Measurements from ENCODE around the gene TLCD5. TPM values are rescaled to one million over a fixed set of nuclear protein-coding genes. Genes with fewer than 3 reads are reported as not detected.

Gene TLCD5
- total RNA-seq, 2 donors from 2014 or later = 0.62 to 1.3 TPM

- Histone ChIP-seq H3K27me3 (no peaks in the 10 kb centered on the region), H3K9ac (ENCODE audit: low read depth in 2 of 2, low read length in 2 of 2) (peak overlapping the region; percentile 79 to 98), H3K4me3 (peak overlapping the region; percentile 96), H3K27ac (peak overlapping the region; percentile 96), H3K9me3 (no peaks in the 10 kb centered on the region), H3K4me1 (peaks cover 8% of the 10 kb centered on the region), H3K36me3 (no peaks in the 10 kb centered on the region)
- DNase-seq = peak; percentile 38
- intact Hi-C loops (cut with DNase I) = loop anchor here (10.0 kb wide), 2 partner anchors 97 to 347 kb away; no protein-coding TSS in a partner anchor
- no peak for TF ChIP-seq CTCF (IDR thresholded peaks at IDR 0.05)
Measured at GRCh38 chr11:120337355-120338106, 12.4 kb downstream of the TLCD5 start.

GRCh38 chr11:120338107-120338933 is 13.2 kb downstream of the TLCD5 start:
- peaks cover 9% of the 10 kb centered on the region for H3K4me1 ChIP-seq
- TF ChIP-seq CTCF (IDR thresholded peaks at IDR 0.05) = no peak
- no peak for DNase-seq
- intact Hi-C loops (cut with DNase I) = loop anchor here (10.0 kb wide), 2 partner anchors 96 to 346 kb away; no protein-coding TSS in a partner anchor
- H3K36me3 ChIP-seq = no peaks in the 10 kb centered on the region
- peak overlapping the region; percentile 96 for H3K4me3 ChIP-seq
- H3K27ac ChIP-seq = peak overlapping the region; percentile 96
- peak overlapping the region; percentile 44 to 98 for H3K9ac ChIP-seq (ENCODE audit: low read depth in 2 of 2, low read length in 2 of 2)
- no peaks in the 10 kb centered on the region for H3K9me3 ChIP-seq
- H3K27me3 ChIP-seq = no peaks in the 10 kb centered on the region

DNA sequence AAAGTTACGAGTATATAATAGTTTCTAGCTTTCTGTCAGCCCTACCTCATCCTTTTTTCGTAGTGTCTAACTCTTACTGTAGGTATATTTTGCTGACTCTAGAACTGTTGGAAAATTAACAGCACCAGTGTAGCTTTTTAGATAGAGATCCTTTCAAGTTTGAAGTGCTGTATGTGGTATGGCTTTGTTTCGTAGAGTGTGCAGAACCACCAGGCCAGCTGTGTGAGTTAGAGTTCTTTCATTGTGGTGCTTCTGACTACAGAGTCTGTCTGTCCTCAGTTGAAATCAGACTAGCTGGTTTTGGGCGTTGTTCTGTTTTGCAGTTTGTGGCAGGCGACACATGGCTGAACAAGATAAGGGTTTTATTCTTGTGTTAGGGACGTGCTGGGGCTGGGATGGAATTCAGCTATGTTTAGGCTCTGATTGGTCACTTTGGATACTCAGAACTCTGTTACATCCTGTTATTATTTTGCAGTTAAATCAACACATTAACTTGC is 14.3 kb downstream of the TLCD5 start:
- Histone ChIP-seq H3K27ac (peak overlapping the region; percentile 53), H3K9ac (ENCODE audit: low read depth in 2 of 2, low read length in 2 of 2) (peak overlapping the region in 1 of 2 donors; percentile 13), H3K27me3 (no peaks in the 10 kb centered on the region), H3K4me1 (peaks cover 14% of the 10 kb centered on the region), H3K9me3 (no peaks in the 10 kb centered on the region), H3K36me3 (no peaks in the 10 kb centered on the region), H3K4me3 (peak overlapping the region; percentile 2)
- TF ChIP-seq CTCF (IDR thresholded peaks at IDR 0.05) = no peak
- DNase-seq = peak; percentile 69
- intact Hi-C loops (cut with DNase I) = loop anchor here (10.0 kb wide), 2 partner anchors 95 to 345 kb away; no protein-coding TSS in a partner anchor

GRCh38 chr11:120340529-120340928 is 15.4 kb downstream of the TLCD5 start:
- intact Hi-C loops (cut with DNase I) = no loop called here
- Histone ChIP-seq H3K27me3 (no peaks in the 10 kb centered on the region), H3K36me3 (no peaks in the 10 kb centered on the region), H3K27ac (no peak overlapping the region), H3K4me1 (peaks cover 14% of the 10 kb centered on the region), H3K9me3 (no peaks in the 10 kb centered on the region), H3K4me3 (no peak overlapping the region), H3K9ac (ENCODE audit: low read depth in 2 of 2, low read length in 2 of 2) (no peak overlapping the region)
- no peak for TF ChIP-seq CTCF (IDR thresholded peaks at IDR 0.05)
- no peak for DNase-seq

DNA sequence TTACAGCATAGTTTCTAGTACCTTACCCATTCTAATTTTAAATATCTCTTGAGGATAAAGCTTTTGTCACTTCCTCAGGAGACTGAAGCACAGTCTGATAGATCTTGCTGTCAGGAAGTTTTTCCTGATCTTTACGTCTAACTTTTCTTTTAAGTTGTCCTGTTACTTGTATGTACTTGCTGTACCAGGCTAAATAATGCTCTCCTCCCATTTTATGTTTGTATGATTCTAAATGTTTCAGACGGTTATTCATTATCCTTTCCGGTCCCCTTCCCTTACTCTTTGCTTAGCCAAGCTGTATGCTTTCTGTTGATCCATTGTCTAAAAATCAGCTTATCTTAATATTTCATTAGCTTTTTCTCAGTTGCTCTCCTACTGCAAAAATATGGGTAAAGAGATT is 17.1 kb downstream of the TLCD5 start:
- Histone ChIP-seq H3K4me1 (peaks cover 14% of the 10 kb centered on the region), H3K36me3 (no peaks in the 10 kb centered on the region), H3K27me3 (no peaks in the 10 kb centered on the region), H3K27ac (no peak overlapping the region), H3K9ac (ENCODE audit: low read depth in 2 of 2, low read length in 2 of 2) (no peak overlapping the region), H3K9me3 (no peaks in the 10 kb centered on the region), H3K4me3 (no peak overlapping the region)
- DNase-seq = no peak
- intact Hi-C loops (cut with DNase I) = no loop called here
- no peak for TF ChIP-seq CTCF (IDR thresholded peaks at IDR 0.05)
